Coronary artery (tissue), 2 donors: ENCODE results near the gene HOXA9.

ENCODE experiments used
- DNase-seq: peaks from one replicate; pipeline ENCODE4 v3.0.0-alpha.2; 2017; ENCODE audit warnings: low spot score
- H3K27ac ChIP-seq, 2 donors: fragments of 200-600 bp; sonication (generic); one replicate each; pipeline ENCODE4 v1.5.1; 2016 to 2019
- H3K4me3 ChIP-seq: fragments of 200-600 bp; sonication (generic); 2 replicates; pipeline ENCODE4 v1.5.1; 2016; ENCODE audit warnings: mild to moderate bottlenecking, moderate library complexity
- CTCF ChIP-seq: fragments of 200-600 bp; sonication (generic); IDR thresholded peaks from one replicate; pipeline ENCODE4 v1.5.1; 2019; ENCODE audit warnings: antibody characterized with exemption

Gene HOXA9

GRCh38 chr7:27173511-27173955 lies 8.2 kb upstream of the HOXA9 start:
- peak overlapping the region; percentile 76 for H3K4me3 ChIP-seq
- no peak overlapping the region for H3K27ac ChIP-seq
- no peak for DNase-seq
- no peak for TF ChIP-seq CTCF

- Histone ChIP-seq H3K27ac (no peak overlapping the region), H3K4me3 (peak overlapping the region; percentile 76)
- no peak for DNase-seq
- TF ChIP-seq CTCF: no peak
Observed at GRCh38 chr7:27172823-27173510, 7.6 kb upstream of the HOXA9 start.

GRCh38 chr7:27172315-27172774 lies 7.0 kb upstream of the HOXA9 start:
- TF ChIP-seq CTCF: no peak
- no peak for DNase-seq
- Histone ChIP-seq H3K27ac (no peak overlapping the region), H3K4me3 (peak overlapping the region; percentile 76)

GRCh38 chr7:27171637-27172314 lies 6.4 kb upstream of the HOXA9 start:
- Histone ChIP-seq H3K27ac (no peak overlapping the region), H3K4me3 (no peak overlapping the region)

GRCh38 chr7:27171325-27171636 lies 5.9 kb upstream of the HOXA9 start:
- no peak for DNase-seq
- Histone ChIP-seq H3K27ac (no peak overlapping the region), H3K4me3 (no peak overlapping the region)
- no peak for TF ChIP-seq CTCF

More at GRCh38 chr7:27171637-27172314, 6.4 kb upstream of the HOXA9 start:
- no peak for TF ChIP-seq CTCF
- no peak for DNase-seq

- DNase-seq: no peak
- no peak for TF ChIP-seq CTCF
- no peak overlapping the region for H3K4me3 ChIP-seq
- H3K27ac ChIP-seq: no peak overlapping the region
Observed at GRCh38 chr7:27170426-27171324, 5.3 kb upstream of the HOXA9 start.
